Activated naive CD8-positive, alpha-beta T cell (primary cell): Measurements from ENCODE around the gene RER1.

Source experiments
- H3K27ac Mint-ChIP-seq: one replicate; pipeline ENCODE4 v1.8.0; 2021; ENCODE audit warnings: mixed read lengths
- H3K27me3 Mint-ChIP-seq: one replicate; pipeline ENCODE4 v1.8.0; 2021; ENCODE audit warnings: mixed read lengths
- H3K36me3 Mint-ChIP-seq: one replicate; pipeline ENCODE4 v1.8.0; 2021; ENCODE audit warnings: mixed read lengths
- H3K4me1 Mint-ChIP-seq: one replicate; pipeline ENCODE4 v1.8.0; 2021; ENCODE audit warnings: low read depth, mixed read lengths
- H3K4me3 Mint-ChIP-seq: one replicate; pipeline ENCODE4 v1.8.0; 2021; ENCODE audit warnings: mild to moderate bottlenecking, mixed read lengths
- H3K9me3 Mint-ChIP-seq: one replicate; pipeline ENCODE4 v1.8.0; 2021; ENCODE audit warnings: low read depth, mixed read lengths

The RER1 gene

DNA sequence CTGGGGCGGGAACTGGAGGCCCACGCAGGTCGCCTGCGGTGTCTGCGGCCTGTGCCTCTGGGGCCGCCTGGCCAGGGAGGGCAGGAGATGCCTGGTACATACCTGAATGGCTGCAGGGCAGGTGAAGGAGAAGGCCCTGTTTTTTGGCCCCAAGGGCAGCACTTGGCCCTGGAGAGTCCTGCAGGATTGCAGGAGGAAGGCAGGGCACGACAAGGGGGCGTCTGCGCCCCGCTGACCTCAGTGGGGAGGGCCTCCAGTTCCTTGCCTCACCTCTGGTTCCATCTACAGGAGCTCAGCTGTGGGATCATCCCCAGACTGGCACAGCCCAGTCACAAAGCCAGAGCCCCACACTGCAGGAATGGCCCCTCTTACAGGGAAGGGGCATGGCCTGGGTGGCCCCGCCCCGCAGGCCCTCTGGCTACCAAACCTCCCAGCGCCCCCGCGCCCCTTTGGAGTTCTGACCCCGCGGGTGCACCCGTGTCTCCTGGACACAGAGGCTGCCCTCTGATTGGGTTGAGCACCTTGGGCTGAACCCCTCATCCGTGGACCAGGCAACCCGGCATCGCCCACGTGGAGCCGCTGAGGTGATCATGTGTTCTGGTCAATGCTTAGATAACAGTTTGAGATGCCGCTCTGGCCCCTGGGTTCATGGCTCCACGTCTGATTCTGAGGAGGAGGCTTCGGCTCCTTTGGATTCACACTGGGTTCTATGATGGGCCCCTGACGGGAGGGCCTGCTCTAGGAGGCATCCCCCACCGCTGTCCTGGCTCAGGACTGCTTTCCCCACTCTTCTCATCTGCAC lies 22.1 kb downstream of the RER1 start:
- Mint-ChIP-seq H3K4me3 (peak overlapping the region; percentile 89), H3K4me1 (peaks cover 31% of the 10 kb centered on the region), H3K36me3 (no peaks in the 10 kb centered on the region), H3K9me3 (no peaks in the 10 kb centered on the region), H3K27me3 (no peaks in the 10 kb centered on the region), H3K27ac (peak overlapping the region; percentile 88)

DNA sequence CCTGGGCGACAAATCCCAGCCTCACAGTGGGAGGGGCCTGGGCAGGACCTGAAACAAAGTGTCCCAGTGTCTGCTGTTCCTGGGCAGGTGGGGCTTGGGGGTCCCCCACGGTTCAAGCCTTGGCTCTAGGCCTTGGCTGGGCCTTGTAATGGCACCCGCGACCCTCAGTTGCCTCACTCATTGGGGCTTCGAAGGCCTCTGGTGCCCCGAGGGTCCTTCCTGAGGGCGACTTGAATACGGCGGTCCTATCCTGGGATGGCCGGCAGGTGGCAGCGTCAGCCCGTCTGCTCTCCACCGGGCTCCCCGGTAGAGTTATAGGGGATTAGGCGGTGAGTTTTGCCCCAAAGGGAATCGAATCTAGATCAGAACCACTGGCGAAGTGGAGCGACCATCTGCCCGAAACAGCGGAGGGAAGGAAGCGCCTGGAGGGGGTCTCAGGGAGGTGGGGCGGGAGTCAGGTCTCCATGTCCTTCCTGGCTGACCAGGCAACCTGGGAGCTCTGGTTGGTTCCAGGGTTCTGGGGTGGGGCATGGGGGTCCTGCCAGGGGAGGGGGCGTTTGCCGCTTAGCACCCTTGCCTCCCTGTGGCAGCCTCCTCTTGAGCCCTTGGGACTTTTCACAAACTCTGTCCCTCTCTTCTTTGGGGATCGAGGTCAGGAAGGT lies 22.8 kb downstream of the RER1 start:
- Mint-ChIP-seq H3K27ac (peak overlapping the region; percentile 88), H3K4me1 (peaks cover 31% of the 10 kb centered on the region), H3K36me3 (no peaks in the 10 kb centered on the region), H3K4me3 (peak overlapping the region; percentile 89), H3K27me3 (no peaks in the 10 kb centered on the region), H3K9me3 (no peaks in the 10 kb centered on the region)

DNA sequence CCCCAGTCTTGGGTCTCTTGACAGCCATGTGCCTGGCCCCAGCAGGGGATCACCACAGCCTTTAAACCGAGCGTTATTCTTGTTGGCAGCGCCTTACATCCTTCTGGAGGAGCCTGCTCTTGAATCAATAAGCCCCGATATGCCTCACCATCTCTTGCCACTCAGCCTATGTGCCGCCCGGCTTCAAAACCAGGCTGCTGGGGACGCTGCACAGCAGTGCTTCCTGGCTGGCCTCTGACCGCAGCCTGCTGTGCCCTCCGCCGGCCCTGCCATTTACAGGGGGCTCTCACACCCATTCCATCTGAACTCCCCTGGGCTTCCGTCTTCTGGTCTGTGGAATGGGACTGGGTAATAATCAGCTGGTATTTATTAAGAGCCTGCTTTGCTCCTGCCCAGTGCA lies 23.7 kb downstream of the RER1 start:
- Mint-ChIP-seq H3K4me1 (peaks cover 30% of the 10 kb centered on the region), H3K9me3 (no peaks in the 10 kb centered on the region), H3K36me3 (no peaks in the 10 kb centered on the region), H3K27me3 (no peaks in the 10 kb centered on the region), H3K27ac (peak overlapping the region; percentile 6), H3K4me3 (peak overlapping the region; percentile 72)

DNA sequence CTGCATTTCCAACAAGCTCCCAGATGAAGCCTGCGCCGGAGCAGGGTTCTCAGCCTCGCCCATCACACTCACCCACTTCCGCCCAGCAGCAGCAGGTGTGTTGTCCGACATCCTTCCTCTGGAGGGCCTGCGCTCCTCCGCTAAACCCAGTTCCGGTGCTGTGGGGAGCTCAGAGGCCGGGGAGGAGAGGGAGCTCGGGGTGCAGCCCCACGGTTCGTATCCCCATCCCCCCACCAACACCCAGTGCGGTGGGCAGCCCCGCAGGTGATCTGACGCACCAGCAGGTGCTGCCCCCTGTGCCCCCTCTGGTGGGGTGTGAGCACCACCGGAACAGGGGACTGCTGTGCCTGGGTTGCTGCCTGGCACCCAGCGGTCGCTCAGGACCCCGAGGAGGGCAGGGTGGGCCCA lies 24.2 kb downstream of the RER1 start:
- Mint-ChIP-seq H3K27ac (peak overlapping the region; percentile 6), H3K4me3 (peak overlapping the region; percentile 72), H3K9me3 (no peaks in the 10 kb centered on the region), H3K27me3 (no peaks in the 10 kb centered on the region), H3K4me1 (peaks cover 27% of the 10 kb centered on the region), H3K36me3 (no peaks in the 10 kb centered on the region)

DNA sequence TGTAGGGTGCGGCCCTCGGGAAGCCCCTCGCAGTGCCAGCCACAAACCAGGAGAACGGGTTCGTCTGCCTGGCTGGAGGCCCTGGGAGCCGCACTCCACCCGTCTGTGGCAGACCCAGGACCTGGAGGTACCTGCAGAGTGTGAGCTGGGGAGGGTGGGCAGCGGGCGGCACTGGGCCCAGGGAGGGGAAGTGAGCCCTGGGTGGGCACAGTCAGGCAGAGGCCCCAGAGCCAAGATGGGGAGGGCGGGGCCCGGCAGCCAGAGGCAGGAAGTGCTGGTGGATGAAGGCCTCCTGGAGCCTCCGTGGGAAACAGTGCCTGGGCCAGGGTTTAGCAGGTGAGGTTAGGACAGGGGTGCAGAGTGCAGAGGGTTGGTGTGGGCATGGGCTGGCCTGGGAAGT lies 24.8 kb downstream of the RER1 start:
- peaks cover 27% of the 10 kb centered on the region for H3K4me1 Mint-ChIP-seq
- H3K27me3 Mint-ChIP-seq = no peaks in the 10 kb centered on the region
- no peaks in the 10 kb centered on the region for H3K36me3 Mint-ChIP-seq
- peak overlapping the region; percentile 73 for H3K27ac Mint-ChIP-seq
- H3K9me3 Mint-ChIP-seq = no peaks in the 10 kb centered on the region
- H3K4me3 Mint-ChIP-seq = peak overlapping the region; percentile 56

DNA sequence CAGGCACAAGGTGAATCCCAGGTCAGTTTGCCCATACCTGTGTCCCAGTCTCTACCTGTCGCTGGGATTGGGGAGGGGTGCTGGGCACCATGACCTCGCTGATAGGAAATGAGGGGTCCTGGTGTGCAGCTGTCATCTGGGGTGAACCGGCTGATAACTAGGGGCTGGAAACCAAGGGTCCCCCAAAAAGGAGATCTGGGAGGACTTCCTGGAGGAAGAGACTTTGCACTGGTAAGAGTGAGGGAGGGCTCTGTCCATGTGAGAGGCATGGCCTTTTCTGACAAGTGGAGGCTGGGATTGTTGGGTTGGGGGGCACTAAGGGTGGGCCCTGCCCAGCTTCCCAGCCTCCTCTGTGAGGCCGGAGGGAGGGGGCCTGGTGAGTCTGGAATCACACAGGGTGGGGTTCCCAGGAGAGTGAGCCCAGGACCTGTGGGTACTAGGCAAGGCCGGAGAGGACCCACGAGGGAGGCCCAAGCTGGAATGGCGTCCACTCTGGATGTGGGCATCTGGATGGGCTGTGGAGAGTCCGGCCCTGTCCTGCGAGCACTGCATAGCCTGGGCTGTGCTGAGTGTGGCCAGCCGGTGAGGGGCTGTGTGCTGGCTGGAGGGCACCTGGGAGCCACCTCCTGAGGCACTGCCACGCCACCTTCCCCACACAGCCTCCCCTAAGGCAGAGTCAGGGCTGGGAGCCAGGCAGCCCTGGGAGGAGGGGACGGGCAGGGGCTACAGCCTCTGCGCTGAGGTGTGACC lies 25.6 kb downstream of the RER1 start:
- Mint-ChIP-seq H3K4me1 (peaks cover 27% of the 10 kb centered on the region), H3K27me3 (no peaks in the 10 kb centered on the region), H3K9me3 (no peaks in the 10 kb centered on the region), H3K4me3 (peak overlapping the region; percentile 56), H3K36me3 (no peaks in the 10 kb centered on the region), H3K27ac (no peak overlapping the region)

DNA sequence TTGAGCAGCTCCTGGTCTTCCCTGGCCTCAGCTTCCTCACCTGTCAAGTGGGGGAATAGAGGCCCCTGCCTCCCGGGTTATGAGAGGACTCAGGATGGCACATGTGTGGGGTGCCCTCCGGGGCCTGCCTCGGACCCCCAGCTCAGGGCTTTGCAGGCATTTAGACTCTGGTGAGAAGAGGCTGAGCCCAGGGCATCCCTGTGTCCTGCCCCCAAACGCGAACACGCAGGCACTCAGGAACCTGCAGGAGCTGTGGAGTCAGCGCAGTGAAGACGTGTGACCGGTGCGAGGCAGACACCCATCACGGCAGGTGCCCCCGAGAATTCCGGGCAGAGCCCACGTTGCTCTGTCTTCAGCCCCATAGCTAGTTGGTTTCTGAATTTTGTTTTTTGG lies 26.2 kb downstream of the RER1 start:
- Mint-ChIP-seq H3K27ac (no peak overlapping the region), H3K36me3 (peaks cover under 1% of the 10 kb centered on the region), H3K4me3 (no peak overlapping the region), H3K27me3 (no peaks in the 10 kb centered on the region), H3K4me1 (peaks cover 27% of the 10 kb centered on the region), H3K9me3 (no peaks in the 10 kb centered on the region)

DNA sequence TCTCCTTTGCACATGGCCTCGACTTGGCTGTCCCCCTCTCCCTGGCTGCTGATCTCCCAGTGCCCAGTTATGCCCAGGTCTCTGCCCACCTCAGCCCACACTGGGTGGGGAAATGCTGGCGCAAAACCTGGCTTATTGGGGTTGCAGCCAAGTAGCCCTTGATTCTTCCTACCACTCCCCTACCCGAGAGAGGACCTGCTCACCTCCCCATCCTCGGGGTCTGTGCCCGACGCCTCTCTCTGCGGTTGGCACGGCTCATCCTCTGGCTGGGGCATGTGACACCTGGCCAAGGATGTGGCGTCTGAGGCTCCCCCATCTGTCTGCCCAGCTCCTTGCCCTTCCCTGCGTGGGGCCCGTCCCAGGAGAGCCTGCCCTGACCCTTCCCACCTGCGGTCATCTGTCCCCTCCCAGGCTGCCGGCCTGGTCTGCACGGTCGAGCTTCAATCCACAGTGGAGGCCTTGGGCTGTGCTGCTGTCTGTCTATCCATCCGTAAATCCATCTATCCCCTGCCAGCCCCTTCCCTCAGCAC lies 27.2 kb downstream of the RER1 start:
- Mint-ChIP-seq H3K27ac (no peak overlapping the region), H3K36me3 (peaks cover 2% of the 10 kb centered on the region), H3K4me3 (no peak overlapping the region), H3K4me1 (peaks cover 26% of the 10 kb centered on the region), H3K9me3 (no peaks in the 10 kb centered on the region), H3K27me3 (no peaks in the 10 kb centered on the region)

DNA sequence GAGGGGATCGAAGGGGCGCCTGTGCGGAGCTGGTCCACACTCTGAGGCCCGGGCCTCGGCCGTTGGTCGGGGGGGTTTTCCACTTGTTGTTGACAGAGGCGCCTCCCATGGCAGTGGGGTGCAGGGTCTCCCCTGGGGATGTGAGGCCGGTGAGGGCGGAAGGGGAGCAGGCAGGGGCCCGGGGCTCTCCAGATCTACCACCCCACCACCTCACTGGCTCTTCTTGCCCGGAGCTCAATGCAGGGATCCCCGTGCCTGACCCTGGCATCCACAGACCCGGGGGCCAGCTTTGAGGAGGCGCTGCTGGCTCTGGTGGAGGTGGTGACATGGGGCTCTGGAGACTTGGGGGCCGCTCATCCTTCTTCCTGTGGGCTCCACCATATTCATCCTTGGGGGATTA lies 27.8 kb downstream of the RER1 start:
- Mint-ChIP-seq H3K4me3 (no peak overlapping the region), H3K36me3 (peaks cover 2% of the 10 kb centered on the region), H3K9me3 (no peaks in the 10 kb centered on the region), H3K27me3 (no peaks in the 10 kb centered on the region), H3K27ac (no peak overlapping the region), H3K4me1 (peaks cover 21% of the 10 kb centered on the region)

DNA sequence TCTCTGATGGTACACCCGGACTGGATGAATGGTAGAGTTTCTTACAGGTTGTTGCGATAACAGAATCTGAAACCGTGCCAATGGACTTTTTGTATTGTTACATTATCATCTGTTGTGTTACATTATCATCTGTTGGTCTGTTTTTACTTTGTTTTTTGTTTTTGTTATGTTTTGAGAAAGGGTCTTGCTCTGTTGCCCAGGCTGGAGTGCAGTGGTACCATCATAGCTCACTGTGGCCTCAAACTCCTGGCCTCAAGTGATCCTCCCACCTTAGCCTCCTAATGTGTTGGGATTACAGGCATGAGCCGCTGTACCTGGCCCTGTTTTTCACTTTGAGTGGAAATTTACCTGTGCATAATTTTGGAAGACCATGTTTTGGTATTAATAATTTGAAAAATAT lies 30.9 kb downstream of the RER1 start:
- no peaks in the 10 kb centered on the region for H3K4me1 Mint-ChIP-seq
- H3K9me3 Mint-ChIP-seq = no peaks in the 10 kb centered on the region
- H3K27ac Mint-ChIP-seq = no peak overlapping the region
- no peak overlapping the region for H3K4me3 Mint-ChIP-seq
- H3K27me3 Mint-ChIP-seq = no peaks in the 10 kb centered on the region
- peaks cover 2% of the 10 kb centered on the region for H3K36me3 Mint-ChIP-seq

DNA sequence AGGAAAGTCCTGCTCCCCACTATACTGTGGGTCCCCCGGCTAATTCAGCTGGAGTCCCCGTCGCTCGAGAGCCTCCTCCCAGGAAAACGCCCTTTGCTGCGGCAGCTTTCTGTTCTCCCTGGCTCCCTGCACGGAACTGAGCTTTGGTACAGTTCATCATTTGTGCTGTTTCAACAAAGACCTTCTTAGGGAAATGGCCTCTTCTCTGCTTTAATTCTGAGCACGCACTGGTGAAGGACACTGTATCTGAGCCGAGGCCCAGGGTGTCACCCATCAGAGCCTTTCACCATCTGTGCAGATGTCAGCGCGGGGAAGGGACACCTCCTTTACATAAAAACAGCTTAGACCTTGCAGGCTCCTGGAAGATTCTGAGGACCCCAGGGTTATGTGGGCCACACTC lies 34.3 kb downstream of the RER1 start:
- Mint-ChIP-seq H3K9me3 (no peaks in the 10 kb centered on the region), H3K4me3 (no peak overlapping the region)

DNA sequence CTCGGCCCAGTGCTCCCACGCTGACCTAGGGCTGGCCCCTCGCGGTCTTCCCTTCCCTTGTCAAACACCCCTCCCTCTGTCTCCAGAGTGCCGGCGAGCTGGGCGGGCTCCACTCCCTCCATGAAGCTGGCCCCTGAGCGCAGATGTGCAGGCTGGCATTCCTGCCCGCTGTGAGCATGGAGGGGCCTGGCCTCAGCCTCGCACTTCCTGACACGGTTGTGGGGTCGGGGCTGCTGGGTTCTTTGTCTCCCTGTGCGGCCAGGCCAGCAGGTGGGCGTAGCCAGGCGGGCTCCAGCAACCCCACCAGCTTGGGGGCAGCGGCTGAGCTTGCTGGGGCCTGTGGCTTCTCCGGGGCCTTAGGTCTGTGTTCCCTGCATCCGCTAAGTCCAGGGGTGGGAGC lies 34.9 kb downstream of the RER1 start:
- H3K9me3 Mint-ChIP-seq = no peaks in the 10 kb centered on the region
- H3K27ac Mint-ChIP-seq = no peak overlapping the region
- no peaks in the 10 kb centered on the region for H3K4me1 Mint-ChIP-seq
- no peaks in the 10 kb centered on the region for H3K27me3 Mint-ChIP-seq
- H3K36me3 Mint-ChIP-seq = peaks cover 2% of the 10 kb centered on the region
- H3K4me3 Mint-ChIP-seq = no peak overlapping the region

More for the DNA sequence above, 34.3 kb downstream of the RER1 start:
- no peak overlapping the region for H3K27ac Mint-ChIP-seq
- H3K27me3 Mint-ChIP-seq = no peaks in the 10 kb centered on the region
- H3K4me1 Mint-ChIP-seq = no peaks in the 10 kb centered on the region
- peaks cover 2% of the 10 kb centered on the region for H3K36me3 Mint-ChIP-seq

DNA sequence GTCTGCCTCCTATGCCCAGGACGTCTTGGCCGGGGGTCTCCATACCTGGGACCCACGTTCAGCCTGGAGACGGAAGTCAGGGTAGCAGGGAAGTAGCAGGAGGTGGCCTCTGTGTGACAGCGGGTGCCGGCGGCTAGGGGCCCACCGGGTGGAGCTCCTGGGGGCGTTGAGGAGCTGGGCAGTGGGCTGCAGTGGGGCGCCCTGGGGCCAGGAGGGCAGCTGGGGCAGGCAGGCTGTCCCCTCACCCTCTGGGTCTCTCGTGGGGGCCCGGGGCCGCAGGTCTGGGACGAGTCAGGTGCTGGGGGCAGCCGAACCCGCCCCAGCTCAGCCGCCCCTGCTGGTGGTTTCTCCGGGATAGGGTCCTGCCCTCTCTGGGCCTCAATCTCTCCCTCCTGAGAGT lies 35.4 kb downstream of the RER1 start:
- Mint-ChIP-seq H3K36me3 (peaks cover 2% of the 10 kb centered on the region), H3K4me1 (no peaks in the 10 kb centered on the region), H3K9me3 (no peaks in the 10 kb centered on the region), H3K4me3 (no peak overlapping the region), H3K27ac (no peak overlapping the region), H3K27me3 (no peaks in the 10 kb centered on the region)

DNA sequence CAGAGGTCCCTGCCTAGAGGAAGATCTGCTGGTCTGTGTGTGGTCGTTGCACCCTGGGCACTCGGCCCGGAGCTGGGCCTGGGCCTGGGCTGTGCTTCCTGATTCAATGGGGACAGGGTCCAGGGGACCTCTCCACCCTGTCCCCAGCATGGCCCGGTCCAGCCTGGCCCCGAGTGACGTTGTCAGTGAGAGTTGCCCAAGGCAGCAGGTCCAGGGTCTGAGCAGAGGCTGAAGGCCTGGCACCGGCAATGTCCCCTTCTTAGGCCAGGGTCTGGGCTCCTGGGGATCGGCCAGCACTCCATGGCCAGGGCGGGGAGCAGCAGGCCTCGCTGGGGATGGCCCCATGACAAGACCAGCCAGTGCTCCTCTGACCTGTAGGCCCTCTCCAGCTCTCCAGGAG lies 36.3 kb downstream of the RER1 start:
- H3K4me3 Mint-ChIP-seq = no peak overlapping the region
- H3K27me3 Mint-ChIP-seq = no peaks in the 10 kb centered on the region
- H3K9me3 Mint-ChIP-seq = no peaks in the 10 kb centered on the region
- no peaks in the 10 kb centered on the region for H3K36me3 Mint-ChIP-seq
- H3K4me1 Mint-ChIP-seq = no peaks in the 10 kb centered on the region
- H3K27ac Mint-ChIP-seq = no peak overlapping the region

DNA sequence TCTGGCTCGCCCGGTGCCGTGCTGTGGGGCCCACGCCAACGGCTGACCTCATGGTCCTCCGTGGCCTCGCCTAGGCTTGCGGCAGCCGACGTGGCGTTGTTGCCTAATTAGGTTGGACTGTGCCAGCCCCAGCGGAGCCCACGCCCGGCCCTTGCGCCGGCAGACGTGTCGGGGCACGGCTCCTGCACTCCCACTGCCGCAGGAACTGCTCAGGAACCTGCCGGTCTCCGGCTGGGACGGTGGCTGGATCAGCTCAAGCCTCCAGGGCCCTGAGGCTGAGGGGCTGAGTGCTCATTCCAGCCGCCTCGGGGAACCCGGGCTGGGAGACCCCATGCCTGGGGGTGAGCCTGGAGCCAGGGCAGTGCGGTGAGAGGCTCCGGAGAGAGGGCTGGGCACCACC lies 36.8 kb downstream of the RER1 start:
- Mint-ChIP-seq H3K4me1 (no peaks in the 10 kb centered on the region), H3K9me3 (no peaks in the 10 kb centered on the region), H3K27me3 (no peaks in the 10 kb centered on the region)

More for the DNA sequence above, 36.8 kb downstream of the RER1 start:
- Mint-ChIP-seq H3K4me3 (no peak overlapping the region), H3K27ac (no peak overlapping the region), H3K36me3 (no peaks in the 10 kb centered on the region)
